GM12874 (cell line): ENCODE data around the gene EFS.

ENCODE experiments used
- TF ChIP-seq, protein P1 (sequence below): IDR thresholded peaks from 2 replicates; pipeline ENCODE4 v1.5.1; 2011; ENCODE audit warnings: low read depth, mild to moderate bottlenecking, control low read depth, low read length, moderate library complexity; ENCODE audit not compliant: insufficient read depth

Gene EFS

DNA sequence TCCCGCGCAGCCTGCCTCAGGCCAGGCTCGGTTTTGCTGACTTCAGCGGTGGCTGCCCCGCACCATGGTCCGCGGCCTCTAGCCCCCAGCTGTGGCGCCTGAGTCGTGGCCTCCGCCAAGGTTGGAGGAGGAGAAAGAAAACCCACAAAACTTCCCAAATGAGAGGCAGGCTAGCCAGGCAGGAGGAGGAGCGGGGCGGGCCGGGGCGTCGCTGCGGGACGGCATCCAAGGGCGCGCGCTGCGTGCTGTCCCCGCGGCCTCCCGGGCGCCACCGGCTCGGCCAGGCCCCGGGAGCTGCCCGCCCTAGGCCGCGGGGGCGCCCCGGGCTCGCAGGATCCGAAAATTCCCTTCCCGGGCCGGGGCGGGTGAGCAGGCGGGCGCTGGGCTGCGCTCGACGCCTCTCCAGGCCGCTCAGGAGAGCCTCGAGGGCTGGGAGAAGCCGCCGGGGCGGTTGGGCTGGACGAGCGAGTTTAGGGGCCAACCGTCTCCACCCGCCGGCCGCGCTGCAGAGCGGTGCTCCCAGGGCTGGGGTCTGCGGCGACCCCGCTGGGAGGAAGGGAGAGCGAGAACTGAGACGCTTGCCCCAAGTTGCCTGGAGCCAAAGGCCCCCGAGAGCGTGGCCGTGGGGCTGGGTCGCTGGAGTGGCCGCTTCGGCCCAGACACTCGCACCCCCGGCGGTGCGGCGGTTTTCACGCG, at the start of gene EFS:
TSS of gene EFS (minus strand) at position 137 of the 696 bp plus-strand sequence. CDS start 147 bp downstream, outside the sequence.
- TF ChIP-seq, protein P1, sequence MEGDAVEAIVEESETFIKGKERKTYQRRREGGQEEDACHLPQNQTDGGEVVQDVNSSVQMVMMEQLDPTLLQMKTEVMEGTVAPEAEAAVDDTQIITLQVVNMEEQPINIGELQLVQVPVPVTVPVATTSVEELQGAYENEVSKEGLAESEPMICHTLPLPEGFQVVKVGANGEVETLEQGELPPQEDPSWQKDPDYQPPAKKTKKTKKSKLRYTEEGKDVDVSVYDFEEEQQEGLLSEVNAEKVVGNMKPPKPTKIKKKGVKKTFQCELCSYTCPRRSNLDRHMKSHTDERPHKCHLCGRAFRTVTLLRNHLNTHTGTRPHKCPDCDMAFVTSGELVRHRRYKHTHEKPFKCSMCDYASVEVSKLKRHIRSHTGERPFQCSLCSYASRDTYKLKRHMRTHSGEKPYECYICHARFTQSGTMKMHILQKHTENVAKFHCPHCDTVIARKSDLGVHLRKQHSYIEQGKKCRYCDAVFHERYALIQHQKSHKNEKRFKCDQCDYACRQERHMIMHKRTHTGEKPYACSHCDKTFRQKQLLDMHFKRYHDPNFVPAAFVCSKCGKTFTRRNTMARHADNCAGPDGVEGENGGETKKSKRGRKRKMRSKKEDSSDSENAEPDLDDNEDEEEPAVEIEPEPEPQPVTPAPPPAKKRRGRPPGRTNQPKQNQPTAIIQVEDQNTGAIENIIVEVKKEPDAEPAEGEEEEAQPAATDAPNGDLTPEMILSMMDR = no peak

- TF ChIP-seq, protein P1 = no peak
Observed at GRCh38 chr14:23414254-23414653, 49.3 kb upstream of the EFS start.

GRCh38 chr14:23413681-23414080, 48.7 kb upstream of the EFS start:
- TF ChIP-seq, protein P1 = no peak

DNA sequence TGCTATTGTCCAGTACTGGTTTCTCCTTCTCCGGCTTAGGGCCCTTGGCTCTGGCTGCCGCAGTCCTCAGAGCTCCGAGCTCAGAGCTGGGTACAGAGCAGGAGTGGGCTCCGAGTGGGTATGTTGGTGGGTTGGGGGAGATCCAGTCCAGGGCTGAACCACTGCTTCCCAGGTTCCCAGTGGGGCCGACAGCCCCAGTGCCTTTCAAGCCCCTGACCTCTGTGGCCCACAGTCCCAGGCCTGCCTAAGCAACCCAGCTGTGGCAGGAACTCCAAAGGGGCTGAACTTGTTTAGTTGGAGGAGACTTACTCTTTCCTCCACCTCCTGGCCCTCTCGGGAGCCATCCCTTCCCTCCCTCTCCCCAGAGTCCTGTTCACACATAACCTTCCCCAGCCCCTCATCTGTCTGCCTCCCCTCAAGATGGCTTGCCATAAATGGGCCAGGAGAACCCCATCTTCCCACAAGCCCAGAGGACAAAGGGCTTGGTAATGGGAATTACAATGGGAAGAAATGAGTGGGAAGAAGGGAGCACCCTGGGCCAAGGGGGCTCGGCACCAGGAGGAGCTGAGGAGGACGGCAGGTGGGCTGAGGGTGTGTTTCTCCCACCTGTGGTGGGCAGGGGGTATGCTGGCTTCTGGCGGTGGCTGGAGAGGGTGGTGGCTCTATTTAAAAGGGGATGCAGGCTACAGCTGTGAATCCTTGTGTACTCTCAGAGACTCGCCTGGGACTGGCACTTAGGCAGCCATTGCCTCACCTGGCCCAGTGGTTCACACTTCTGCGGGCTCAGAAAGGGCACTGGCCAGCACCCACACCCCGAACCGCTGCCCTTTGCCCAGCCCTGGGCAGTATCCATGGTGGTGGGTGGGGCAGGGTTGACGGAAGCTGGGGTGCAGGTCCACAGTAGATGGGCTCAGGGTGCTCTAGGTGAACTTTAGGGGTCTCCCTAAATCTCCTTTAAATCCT, 46.9 kb upstream of the EFS start:
- TF ChIP-seq, protein P1 = no peak

- TF ChIP-seq, protein P1 = no peak
Observed at GRCh38 chr14:23409966-23410635, 45.1 kb upstream of the EFS start.

DNA sequence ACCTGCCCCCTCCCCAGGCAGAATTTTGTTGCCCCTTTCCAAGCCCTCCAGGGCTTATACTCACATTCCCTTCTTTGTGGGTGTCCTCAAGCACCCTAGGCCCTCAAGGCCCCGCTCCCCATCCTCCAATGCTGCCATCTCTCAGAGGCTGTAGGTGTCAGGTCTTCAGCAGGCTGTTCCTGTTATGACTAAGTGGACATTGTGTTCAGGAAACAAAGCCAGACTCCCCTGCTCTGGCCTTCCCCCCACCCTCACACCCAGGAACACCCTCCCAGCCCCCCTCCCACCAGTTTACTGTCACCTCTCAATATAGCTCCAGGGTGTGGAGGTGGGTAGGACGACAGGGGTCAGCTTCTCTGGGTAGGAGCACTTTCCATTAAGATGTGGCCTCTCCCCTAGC, 44.5 kb upstream of the EFS start:
- TF ChIP-seq, protein P1 = no peak

DNA sequence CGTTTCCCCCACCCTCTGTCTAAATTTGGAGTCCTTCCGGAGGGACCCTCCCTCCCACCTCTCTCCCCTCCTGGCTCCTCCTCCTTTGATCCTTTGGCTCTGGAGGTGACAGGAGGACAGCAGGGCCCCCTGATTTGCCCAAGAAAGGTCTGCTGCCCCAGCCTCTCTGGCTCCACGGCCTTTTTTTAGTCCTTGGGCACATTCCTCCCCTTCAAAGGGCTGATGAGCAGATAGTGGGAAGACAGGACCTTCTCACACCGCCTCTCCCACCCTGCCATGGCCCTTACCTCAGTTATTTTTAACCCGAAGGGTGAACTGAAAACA, 43.3 kb upstream of the EFS start:
- TF ChIP-seq, protein P1 = no peak
